ENCODE data around the gene TXNRD2. TPM values are rescaled to one million over a fixed set of nuclear protein-coding genes. Genes with fewer than 3 reads are reported as not detected.

The TXNRD2 gene
- total RNA-seq, 1 experiment from 2014 or later = 39.9 TPM

- ChIA-PET POLR2A (interaction anchor here (0.7 kb wide), 1 partner anchor 37 kb away, joined by 4 read pairs; no protein-coding TSS in a partner anchor), CTCF (no interaction called here)
- Mint-ChIP-seq H3K27ac (ENCODE audit: low read depth, unreplicated experiment) (no peak overlapping the region), H3K4me1 (ENCODE audit: insufficient read depth, unreplicated experiment) (peaks cover 13% of the 10 kb centered on the region), H3K36me3 (ENCODE audit: insufficient read depth, unreplicated experiment) (no peaks in the 10 kb centered on the region), H3K4me3 (ENCODE audit: unreplicated experiment) (no peak overlapping the region), H3K9me3 (ENCODE audit: unreplicated experiment) (no peaks in the 10 kb centered on the region), H3K27me3 (ENCODE audit: insufficient read depth, unreplicated experiment) (no peaks in the 10 kb centered on the region)
- no peak for TF ChIP-seq CTCF (IDR thresholded peaks at IDR 0.05; ENCODE audit: unreplicated experiment)
- DNase-seq (ENCODE audit: unreplicated experiment) = no peak
- intact Hi-C loops (cut with micrococcal nuclease) = loop anchor here (10.0 kb wide), 1 partner anchor 135 kb away; the partner anchor contains the start of genes RANBP1 and TRMT2A
- BruUV-seq (replicated peaks) = no TSS peak
These were observed 38.3 kb upstream of the TXNRD2 start for GRCh38 chr22:19979712-19980493.

GRCh38 chr22:19978748-19979147 lies 37.1 kb upstream of the TXNRD2 start:
- H3K4me3 Mint-ChIP-seq (ENCODE audit: unreplicated experiment) = no peak overlapping the region
- intact Hi-C loops (cut with micrococcal nuclease) = loop anchor here (10.0 kb wide), 1 partner anchor 136 kb away; the partner anchor contains the start of genes RANBP1 and TRMT2A
- H3K36me3 Mint-ChIP-seq (ENCODE audit: insufficient read depth, unreplicated experiment) = peaks cover 3% of the 10 kb centered on the region
- no peak for DNase-seq (ENCODE audit: unreplicated experiment)
- no peak overlapping the region for H3K27ac Mint-ChIP-seq (ENCODE audit: low read depth, unreplicated experiment)
- POLR2A ChIA-PET = interaction anchor here (0.6 kb wide), 1 partner anchor 60 kb away, joined by 3 read pairs; no protein-coding TSS in a partner anchor
- no peak for TF ChIP-seq CTCF (IDR thresholded peaks at IDR 0.05; ENCODE audit: unreplicated experiment)
- BruUV-seq (replicated peaks) = no TSS peak
- CTCF ChIA-PET = interaction anchor here (0.9 to 1.2 kb wide), 2 partner anchors 34 to 247 kb away, joined by 3 read pairs; no protein-coding TSS in a partner anchor
- no peaks in the 10 kb centered on the region for H3K27me3 Mint-ChIP-seq (ENCODE audit: insufficient read depth, unreplicated experiment)
- H3K9me3 Mint-ChIP-seq (ENCODE audit: unreplicated experiment) = no peaks in the 10 kb centered on the region
- H3K4me1 Mint-ChIP-seq (ENCODE audit: insufficient read depth, unreplicated experiment) = peaks cover 7% of the 10 kb centered on the region

- intact Hi-C loops (cut with micrococcal nuclease) = loop anchor here (10.0 kb wide), 1 partner anchor 137 kb away; the partner anchor contains the start of genes RANBP1 and TRMT2A
- POLR2A ChIA-PET = no interaction called here
- H3K27me3 Mint-ChIP-seq (ENCODE audit: insufficient read depth, unreplicated experiment) = no peaks in the 10 kb centered on the region
- no peak overlapping the region for H3K27ac Mint-ChIP-seq (ENCODE audit: low read depth, unreplicated experiment)
- CTCF ChIA-PET = interaction anchor here (1.2 kb wide), 1 partner anchor 35 kb away, joined by 3 read pairs; no protein-coding TSS in a partner anchor
- no peaks in the 10 kb centered on the region for H3K9me3 Mint-ChIP-seq (ENCODE audit: unreplicated experiment)
- no peak overlapping the region for H3K4me3 Mint-ChIP-seq (ENCODE audit: unreplicated experiment)
- H3K36me3 Mint-ChIP-seq (ENCODE audit: insufficient read depth, unreplicated experiment) = peaks cover 5% of the 10 kb centered on the region
- no peak for DNase-seq (ENCODE audit: unreplicated experiment)
- BruUV-seq (replicated peaks) = no TSS peak
- H3K4me1 Mint-ChIP-seq (ENCODE audit: insufficient read depth, unreplicated experiment) = peaks cover 7% of the 10 kb centered on the region
- TF ChIP-seq CTCF (IDR thresholded peaks at IDR 0.05; ENCODE audit: unreplicated experiment) = no peak
These were observed 36.0 kb upstream of the TXNRD2 start for GRCh38 chr22:19977296-19978243.

GRCh38 chr22:19976671-19977070 lies 35.1 kb upstream of the TXNRD2 start:
- Mint-ChIP-seq H3K4me3 (ENCODE audit: unreplicated experiment) (no peak overlapping the region), H3K4me1 (ENCODE audit: insufficient read depth, unreplicated experiment) (peaks cover 7% of the 10 kb centered on the region), H3K27ac (ENCODE audit: low read depth, unreplicated experiment) (no peak overlapping the region), H3K27me3 (ENCODE audit: insufficient read depth, unreplicated experiment) (no peaks in the 10 kb centered on the region), H3K36me3 (ENCODE audit: insufficient read depth, unreplicated experiment) (peaks cover 5% of the 10 kb centered on the region), H3K9me3 (ENCODE audit: unreplicated experiment) (no peaks in the 10 kb centered on the region)
- POLR2A ChIA-PET = no interaction called here
- DNase-seq (ENCODE audit: unreplicated experiment) = no peak
- CTCF ChIA-PET = no interaction called here
- BruUV-seq (replicated peaks) = no TSS peak
- no peak for TF ChIP-seq CTCF (IDR thresholded peaks at IDR 0.05; ENCODE audit: unreplicated experiment)
- intact Hi-C loops (cut with micrococcal nuclease) = loop anchor here (10.0 kb wide), 1 partner anchor 138 kb away; the partner anchor contains the start of genes RANBP1 and TRMT2A
